Epithelial cell of proximal tubule (primary cell): ENCODE data around the gene ADAMTS12. TPM values are rescaled to one million over a fixed set of nuclear protein-coding genes. Genes with fewer than 3 reads are reported as not detected.

Experiments
- DNase-seq: peaks from one replicate; pipeline ENCODE4 v3.0.0-alpha.2; 2011; ENCODE audit warnings: low read depth
- H3K4me3 ChIP-seq: 2 replicates; pipeline ENCODE4 v1.5.1; 2011; ENCODE audit warnings: low read depth, mild to moderate bottlenecking, low read length
- CTCF ChIP-seq: conservative IDR thresholded peaks from 2 replicates; pipeline ENCODE4 v1.5.1; 2012; ENCODE audit warnings: low read depth, mild to moderate bottlenecking, low read length
- total RNA-seq: library from RNA; depleted of rRNA; stranded (reverse); fragments of >200 nt; gene quantifications from 2 replicates; pipeline ENCODE4 v1.2.3, GENCODE V29; 2015

Gene ADAMTS12
- total RNA-seq, 1 donor from 2014 or later: 2.1 TPM

GRCh38 chr5:33828626-33829308, 63.0 kb downstream of the ADAMTS12 start:
- no peak for DNase-seq
- TF ChIP-seq CTCF: no peak
- H3K4me3 ChIP-seq: no peak overlapping the region

GRCh38 chr5:33827885-33828284, 63.9 kb downstream of the ADAMTS12 start:
- no peak for TF ChIP-seq CTCF
- peak; percentile 82 for DNase-seq

DNA sequence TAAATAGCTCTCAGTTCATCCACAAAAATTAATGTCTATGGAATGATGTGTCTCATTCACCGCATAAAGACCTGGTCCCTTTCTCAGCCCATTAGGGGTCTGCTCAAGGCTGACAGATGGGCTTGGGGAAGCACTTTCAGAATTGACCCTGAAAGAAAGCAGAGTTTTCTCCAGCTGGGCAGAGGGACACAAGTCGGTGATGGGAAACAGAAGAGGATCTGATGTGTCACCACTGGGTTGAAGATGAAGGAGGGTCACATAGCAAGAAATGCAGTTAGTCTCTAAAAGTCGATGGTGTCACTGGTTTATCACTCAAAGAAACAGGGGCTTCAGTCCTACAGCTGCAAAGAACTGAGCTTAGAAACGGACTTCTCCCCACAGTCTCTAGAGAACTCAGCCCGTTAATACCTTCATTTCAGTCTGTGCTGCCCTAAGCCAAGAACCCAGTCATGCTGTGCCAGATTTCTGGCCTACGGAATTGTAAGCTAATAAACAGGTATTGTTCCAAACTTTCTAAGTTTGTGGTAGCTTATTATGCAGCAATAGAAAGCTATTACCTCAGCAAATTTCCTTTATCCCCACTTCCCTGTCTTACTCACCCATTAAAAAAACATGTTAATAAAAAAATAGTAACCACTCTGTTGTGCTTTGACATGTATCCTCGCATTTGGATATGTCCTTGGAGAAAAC, 64.6 kb downstream of the ADAMTS12 start:
- no peak overlapping the region for H3K4me3 ChIP-seq
- no peak for TF ChIP-seq CTCF
- DNase-seq: no peak

More at GRCh38 chr5:33827885-33828284, 63.9 kb downstream of the ADAMTS12 start:
- no peak overlapping the region for H3K4me3 ChIP-seq

GRCh38 chr5:33824516-33825195, 67.1 kb downstream of the ADAMTS12 start:
- no peak for DNase-seq
- H3K4me3 ChIP-seq: no peak overlapping the region
- TF ChIP-seq CTCF: no peak

- DNase-seq: no peak
- H3K4me3 ChIP-seq: no peak overlapping the region
- TF ChIP-seq CTCF: no peak
Observed at GRCh38 chr5:33817301-33817700, 74.5 kb downstream of the ADAMTS12 start.

DNA sequence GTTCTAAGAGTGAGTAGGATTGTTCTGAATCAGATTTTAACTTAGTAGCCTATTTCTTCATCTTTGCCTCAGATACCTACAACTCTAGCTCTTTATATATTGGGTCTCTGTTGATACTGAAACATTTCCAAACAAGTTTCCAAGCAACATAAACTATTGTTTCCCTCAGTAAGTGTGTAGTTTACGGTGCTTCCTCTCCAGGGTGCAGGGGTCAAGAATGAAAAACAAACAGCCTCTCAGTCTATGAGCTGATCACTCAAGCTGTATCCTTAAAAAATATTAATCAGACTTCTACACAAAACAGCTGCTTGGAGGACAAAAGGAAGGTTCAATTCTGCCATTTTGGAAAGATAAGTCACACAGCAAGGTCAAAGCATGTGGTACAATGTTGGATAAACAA, 75.0 kb downstream of the ADAMTS12 start:
- TF ChIP-seq CTCF: no peak
- no peak for DNase-seq
- H3K4me3 ChIP-seq: no peak overlapping the region
